Cardiac fibroblast (primary cell): Measurements from ENCODE around the gene MAN2C1.
"Not testable (repeated sequence)": the region's sequence is repeated elsewhere in the genome, so short reads cannot be mapped to it uniquely, and the experiment has no call there.

Source experiments
- DNase-seq, 2 donors: peaks; one replicate each; pipeline versions ENCODE4 v3.0.0 to v3.0.0-alpha.2; 2010; ENCODE audit warnings: low read depth in 2 of 2
- H3K4me3 ChIP-seq, 2 donors: replicated peaks in 1 of 2; 1 replicate in 1 of 2; 2 replicates in 1 of 2; pipeline ENCODE4 v1.5.1; 2011; ENCODE audit warnings: low read depth in 2 of 2, low read length in 2 of 2, mild to moderate bottlenecking in 2 of 2, moderate library complexity in 1 of 2
- CTCF ChIP-seq: IDR thresholded peaks from one replicate; pipeline ENCODE4 v1.5.1; 2011; ENCODE audit warnings: low read depth, mild to moderate bottlenecking, low read length, inconsistent platforms

The MAN2C1 gene

GRCh38 chr15:75314552-75315290, 53.7 kb downstream of the MAN2C1 start:
- H3K4me3 ChIP-seq = no peak overlapping the region
- no peak for DNase-seq
- no peak for TF ChIP-seq CTCF

GRCh38 chr15:75313116-75313845, 55.1 kb downstream of the MAN2C1 start:
- no peak for DNase-seq
- H3K4me3 ChIP-seq = no peak overlapping the region
- TF ChIP-seq CTCF = no peak

GRCh38 chr15:75312548-75312947, 55.9 kb downstream of the MAN2C1 start:
- not testable (repeated sequence) for H3K4me3 ChIP-seq
- DNase-seq = peak; percentile 45 to 56

GRCh38 chr15:75309711-75310110, 58.7 kb downstream of the MAN2C1 start:
- peak; percentile 10 to 54 for DNase-seq
- no peak overlapping the region for H3K4me3 ChIP-seq
- TF ChIP-seq CTCF = no peak

GRCh38 chr15:75307778-75308390, 60.5 kb downstream of the MAN2C1 start:
- DNase-seq = peak; percentile 16 to 38
- no peak overlapping the region for H3K4me3 ChIP-seq
- peak; percentile 65 for TF ChIP-seq CTCF

- no peak for TF ChIP-seq CTCF
- no peak for DNase-seq
- no peak overlapping the region for H3K4me3 ChIP-seq
Observed at GRCh38 chr15:75306188-75306587, 62.2 kb downstream of the MAN2C1 start.
